22Rv1 (cell line): Measurements from ENCODE around the gene TPI1.

Source experiments
- H3K27ac ChIP-seq: fragments of 450-650 bp; 2 replicates; pipeline ENCODE4 v1.5.1; 2017
- CTCF ChIP-seq: fragments of 450-650 bp; IDR thresholded peaks from 2 replicates; pipeline ENCODE4 v1.5.1; 2017; ENCODE audit warnings: mild to moderate bottlenecking
- ZFX ChIP-seq: fragments of 450-650 bp; IDR thresholded peaks from 2 replicates; pipeline ENCODE4 v1.6.1; 2017; ENCODE audit warnings: antibody characterized with exemption, borderline replicate concordance

TPI1 gene

DNA sequence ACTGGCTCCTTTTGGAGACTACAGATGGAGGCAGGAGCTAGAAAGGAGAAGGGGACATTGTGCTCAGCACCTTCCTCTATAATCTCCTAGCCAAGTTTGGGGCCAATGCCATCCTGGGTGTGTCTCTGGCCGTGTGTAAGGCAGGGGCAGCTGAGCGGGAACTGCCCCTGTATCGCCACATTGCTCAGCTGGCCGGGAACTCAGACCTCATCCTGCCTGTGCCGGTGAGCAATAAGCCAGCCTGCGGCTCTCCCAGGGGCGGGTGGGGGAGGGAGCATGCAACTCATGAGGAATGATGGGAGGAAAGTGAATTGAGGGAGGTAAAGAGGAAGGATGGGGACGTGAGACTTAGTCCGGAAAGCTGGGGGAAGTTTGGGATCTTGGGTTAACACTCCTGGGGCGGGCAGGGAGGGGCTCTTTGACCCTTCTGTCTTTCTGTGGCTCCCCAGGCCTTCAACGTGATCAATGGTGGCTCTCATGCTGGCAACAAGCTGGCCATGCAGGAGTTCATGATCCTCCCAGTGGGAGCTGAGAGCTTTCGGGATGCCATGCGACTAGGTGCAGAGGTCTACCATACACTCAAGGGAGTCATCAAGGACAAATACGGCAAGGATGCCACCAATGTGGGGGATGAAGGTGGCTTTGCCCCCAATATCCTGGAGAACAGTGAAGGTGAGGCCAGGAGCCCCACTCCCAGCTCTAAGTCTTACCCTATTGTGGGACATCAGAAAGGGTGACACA is 50.3 kb downstream of the TPI1 start:
- TF ChIP-seq ZFX (no peak), CTCF (no peak)
- no peak overlapping the region for H3K27ac ChIP-seq

- no peak overlapping the region for H3K27ac ChIP-seq
- TF ChIP-seq CTCF, result no peak
- no peak for TF ChIP-seq ZFX
These were observed 52.3 kb downstream of the TPI1 start for GRCh38 chr12:6919588-6919987.
